ENCODE measurements around the gene TMEM178B.

DNA sequence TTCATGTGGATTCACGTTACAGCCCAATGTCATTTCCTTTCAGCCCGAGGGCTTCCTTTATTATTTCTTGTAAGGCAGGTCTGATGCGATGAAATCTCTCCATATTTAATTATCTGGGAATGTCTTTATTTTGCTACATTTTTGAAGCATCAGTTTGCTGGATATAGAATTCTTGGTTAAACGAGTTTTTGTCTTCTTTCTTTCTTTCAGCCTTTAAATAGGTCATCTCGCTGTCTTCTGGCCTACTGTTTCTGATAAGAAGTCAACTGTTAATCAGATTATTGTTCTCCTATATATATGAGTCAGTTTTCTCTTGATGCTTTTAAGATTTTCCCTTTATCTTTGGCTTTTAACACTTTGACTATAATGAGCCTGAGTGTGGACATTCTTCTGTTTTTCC is 184.7 kb downstream of the TMEM178B start:
- no peak for TF ChIP-seq POLR2A (IDR thresholded peaks at IDR 0.05)
- TF ChIP-seq, protein P1, sequence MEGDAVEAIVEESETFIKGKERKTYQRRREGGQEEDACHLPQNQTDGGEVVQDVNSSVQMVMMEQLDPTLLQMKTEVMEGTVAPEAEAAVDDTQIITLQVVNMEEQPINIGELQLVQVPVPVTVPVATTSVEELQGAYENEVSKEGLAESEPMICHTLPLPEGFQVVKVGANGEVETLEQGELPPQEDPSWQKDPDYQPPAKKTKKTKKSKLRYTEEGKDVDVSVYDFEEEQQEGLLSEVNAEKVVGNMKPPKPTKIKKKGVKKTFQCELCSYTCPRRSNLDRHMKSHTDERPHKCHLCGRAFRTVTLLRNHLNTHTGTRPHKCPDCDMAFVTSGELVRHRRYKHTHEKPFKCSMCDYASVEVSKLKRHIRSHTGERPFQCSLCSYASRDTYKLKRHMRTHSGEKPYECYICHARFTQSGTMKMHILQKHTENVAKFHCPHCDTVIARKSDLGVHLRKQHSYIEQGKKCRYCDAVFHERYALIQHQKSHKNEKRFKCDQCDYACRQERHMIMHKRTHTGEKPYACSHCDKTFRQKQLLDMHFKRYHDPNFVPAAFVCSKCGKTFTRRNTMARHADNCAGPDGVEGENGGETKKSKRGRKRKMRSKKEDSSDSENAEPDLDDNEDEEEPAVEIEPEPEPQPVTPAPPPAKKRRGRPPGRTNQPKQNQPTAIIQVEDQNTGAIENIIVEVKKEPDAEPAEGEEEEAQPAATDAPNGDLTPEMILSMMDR (IDR thresholded peaks at IDR 0.05), result no peak
- TF ChIP-seq EP300 (IDR thresholded peaks at IDR 0.05), result no peak

Data from ovary (tissue), 3 donors.